AG09319 (cell line): ENCODE results near the gene PPP1R1B.

Experiments used
- DNase-seq: peaks from one replicate; pipeline ENCODE4 v3.0.0-alpha.2; 2010; ENCODE audit warnings: low read depth; ENCODE audit errors: extremely low read depth
- CTCF ChIP-seq: IDR thresholded peaks from 2 replicates; pipeline ENCODE4 v1.5.1; 2011; ENCODE audit warnings: low read depth, mild to moderate bottlenecking, inconsistent platforms, low read length, moderate library complexity

Gene PPP1R1B

GRCh38 chr17:39636927-39637736, 10.4 kb downstream of the PPP1R1B start, which contains the start of gene STARD3:
Gene STARD3, plus strand, starts transcription at chr17:39637144. Its CDS starts 16,388 bp downstream, at chr17:39653532.
- peak; percentile 72 for DNase-seq
- TF ChIP-seq CTCF = no peak; the same call in 1 of the 2 replicates

- DNase-seq = no peak
- TF ChIP-seq CTCF = no peak
Observed at GRCh38 chr17:39638317-39638716, 11.6 kb downstream of the PPP1R1B start.

- no peak for DNase-seq
Observed at GRCh38 chr17:39639043-39639442, 12.3 kb downstream of the PPP1R1B start.

GRCh38 chr17:39639566-39640458, 13.1 kb downstream of the PPP1R1B start:
- TF ChIP-seq CTCF = no peak
- DNase-seq = no peak

More at GRCh38 chr17:39639043-39639442, 12.3 kb downstream of the PPP1R1B start:
- no peak for TF ChIP-seq CTCF

- no peak for TF ChIP-seq CTCF
- DNase-seq = no peak
Observed at GRCh38 chr17:39640591-39641031, 13.9 kb downstream of the PPP1R1B start.

- TF ChIP-seq CTCF = no peak
- DNase-seq = no peak
Observed at GRCh38 chr17:39641097-39641496, 14.3 kb downstream of the PPP1R1B start.

GRCh38 chr17:39641883-39642282, 15.1 kb downstream of the PPP1R1B start:
- DNase-seq = no peak
- no peak for TF ChIP-seq CTCF
